HEK293T (cell line): ENCODE measurements around the gene HAPLN2.

Experiments used
- CTCF ChIA-PET: fragments of 350-600 bp; formaldehyde crosslinking; extraction: SDS; loops from one replicate; lab custom pipeline; 2021; ENCODE audit warnings: antibody characterized with exemption, inconsistent platforms; lab: Yijun Ruan, JAX
- POLR2A ChIA-PET: fragments of 350-600 bp; formaldehyde crosslinking; extraction: SDS; loops from one replicate; lab custom pipeline; 2020; ENCODE audit warnings: antibody characterized with exemption, inconsistent platforms; lab: Yijun Ruan, JAX
- DNase-seq: peaks from one replicate; pipeline ENCODE4 v3.0.0; 2012; ENCODE audit warnings: mixed read lengths; ENCODE audit errors: extremely low spot score
- ARNT ChIP-seq: fragments of 450-650 bp; IDR thresholded peaks from 2 replicates; pipeline ENCODE4 v1.6.1; 2017; ENCODE audit warnings: mild to moderate bottlenecking
- BHLHE40 ChIP-seq: fragments of 450-650 bp; IDR thresholded peaks from 2 replicates; pipeline ENCODE4 v1.6.1; 2016; ENCODE audit warnings: mild to moderate bottlenecking, moderate library complexity, borderline replicate concordance
- CTBP1 ChIP-seq: fragments of 450-650 bp; IDR thresholded peaks from 2 replicates; pipeline ENCODE4 v1.6.1; 2016; ENCODE audit warnings: borderline replicate concordance
- ELF4 ChIP-seq: fragments of 450-650 bp; IDR thresholded peaks from 2 replicates; pipeline ENCODE4 v1.6.1; 2017; ENCODE audit warnings: antibody characterized with exemption
- FOXA1 ChIP-seq: fragments of 450-650 bp; IDR thresholded peaks from 2 replicates; pipeline ENCODE4 v1.6.1; 2016; ENCODE audit warnings: mild to moderate bottlenecking
- FOXK2 ChIP-seq: fragments of 450-650 bp; IDR thresholded peaks from 2 replicates; pipeline ENCODE4 v1.6.1; 2016; ENCODE audit warnings: mild to moderate bottlenecking
- FOXM1 ChIP-seq: fragments of 450-650 bp; IDR thresholded peaks from 2 replicates; pipeline ENCODE4 v1.6.1; 2017; ENCODE audit warnings: mild to moderate bottlenecking, borderline replicate concordance
- HDGF ChIP-seq: fragments of 450-650 bp; IDR thresholded peaks from 2 replicates; pipeline ENCODE4 v1.6.1; 2017; ENCODE audit warnings: antibody characterized with exemption, borderline replicate concordance
- L3MBTL2 ChIP-seq: fragments of 450-650 bp; conservative IDR thresholded peaks from 2 replicates; pipeline ENCODE4 v1.6.1; 2016; ENCODE audit warnings: mild to moderate bottlenecking
- LEF1 ChIP-seq: fragments of 450-650 bp; IDR thresholded peaks from 2 replicates; pipeline ENCODE4 v1.6.1; 2017; ENCODE audit warnings: mild to moderate bottlenecking, borderline replicate concordance
- NFRKB ChIP-seq: fragments of 450-650 bp; IDR thresholded peaks from 2 replicates; pipeline ENCODE4 v1.6.1; 2016; ENCODE audit warnings: mild to moderate bottlenecking, moderate library complexity
- SP1 ChIP-seq: fragments of 450-650 bp; IDR thresholded peaks from 2 replicates; pipeline ENCODE4 v1.6.1; 2017
- SUZ12 ChIP-seq: fragments of 450-650 bp; IDR thresholded peaks from 2 replicates; pipeline ENCODE4 v1.6.1; 2016; ENCODE audit warnings: mild to moderate bottlenecking
- TARDBP ChIP-seq: fragments of 450-650 bp; IDR thresholded peaks from 2 replicates; pipeline ENCODE4 v1.6.1; 2016
- ZNF384 ChIP-seq: fragments of 450-650 bp; IDR thresholded peaks from 2 replicates; pipeline ENCODE4 v1.6.1; 2016
- TF ChIP-seq, protein P1 (sequence below): fragments of 450-650 bp; IDR thresholded peaks from 2 replicates; pipeline ENCODE4 v1.6.1; 2016

HAPLN2 gene

DNA sequence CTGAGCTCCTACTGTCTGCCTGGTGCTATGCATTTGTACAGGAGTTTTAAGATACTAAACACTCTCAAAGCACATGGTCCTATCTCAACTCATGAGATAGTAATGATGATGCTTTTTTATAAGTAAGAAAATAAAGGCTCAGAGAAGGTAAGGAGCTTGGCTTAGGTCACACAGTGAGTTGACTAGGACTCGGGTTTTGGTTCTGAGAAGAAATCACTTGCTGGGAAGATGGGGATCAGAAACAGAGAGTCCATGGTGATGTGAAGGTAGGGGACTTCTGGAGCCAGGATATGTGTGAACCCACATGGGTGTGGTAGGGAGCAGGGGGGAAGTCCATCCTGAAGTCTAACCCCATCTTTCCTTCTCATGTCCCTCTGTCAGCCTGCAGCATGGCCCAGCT lies 26.5 kb downstream of the HAPLN2 start:
- TF ChIP-seq L3MBTL2, result no peak
- no peak for TF ChIP-seq FOXK2
- TF ChIP-seq SUZ12, result no peak
- TF ChIP-seq ZNF384, result no peak
- no peak for TF ChIP-seq CTBP1
- TF ChIP-seq, protein P1, sequence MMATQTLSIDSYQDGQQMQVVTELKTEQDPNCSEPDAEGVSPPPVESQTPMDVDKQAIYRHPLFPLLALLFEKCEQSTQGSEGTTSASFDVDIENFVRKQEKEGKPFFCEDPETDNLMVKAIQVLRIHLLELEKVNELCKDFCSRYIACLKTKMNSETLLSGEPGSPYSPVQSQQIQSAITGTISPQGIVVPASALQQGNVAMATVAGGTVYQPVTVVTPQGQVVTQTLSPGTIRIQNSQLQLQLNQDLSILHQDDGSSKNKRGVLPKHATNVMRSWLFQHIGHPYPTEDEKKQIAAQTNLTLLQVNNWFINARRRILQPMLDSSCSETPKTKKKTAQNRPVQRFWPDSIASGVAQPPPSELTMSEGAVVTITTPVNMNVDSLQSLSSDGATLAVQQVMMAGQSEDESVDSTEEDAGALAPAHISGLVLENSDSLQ, result no peak
- no peak for TF ChIP-seq BHLHE40
- no peak for TF ChIP-seq FOXA1
- no peak for TF ChIP-seq FOXM1
- no peak for TF ChIP-seq LEF1
- no peak for TF ChIP-seq SP1
- no peak for TF ChIP-seq ARNT
- TF ChIP-seq NFRKB, result no peak
- no peak for TF ChIP-seq ELF4
- TF ChIP-seq TARDBP, result no peak
- CTCF ChIA-PET, result interaction anchor here (1.1 to 6.2 kb wide), 2 partner anchors 9 to 20 kb away, joined by 3 to 47 read pairs; no protein-coding TSS in a partner anchor
- POLR2A ChIA-PET, result interaction anchor here (0.7 kb wide), 1 partner anchor 537 kb away, joined by 3 read pairs; no protein-coding TSS in a partner anchor
- DNase-seq, result no peak

DNA sequence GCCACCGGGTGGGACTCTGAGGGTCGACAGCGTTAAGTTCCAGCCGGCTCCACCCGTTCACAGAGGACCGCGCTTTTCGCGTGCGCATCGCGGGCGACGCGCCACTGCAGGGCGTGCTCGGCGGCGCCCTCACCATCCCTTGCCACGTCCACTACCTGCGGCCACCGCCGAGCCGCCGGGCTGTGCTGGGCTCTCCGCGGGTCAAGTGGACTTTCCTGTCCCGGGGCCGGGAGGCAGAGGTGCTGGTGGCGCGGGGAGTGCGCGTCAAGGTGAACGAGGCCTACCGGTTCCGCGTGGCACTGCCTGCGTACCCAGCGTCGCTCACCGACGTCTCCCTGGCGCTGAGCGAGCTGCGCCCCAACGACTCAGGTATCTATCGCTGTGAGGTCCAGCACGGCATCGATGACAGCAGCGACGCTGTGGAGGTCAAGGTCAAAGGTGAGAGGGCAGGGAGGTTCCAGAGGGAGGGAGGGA lies 27.6 kb downstream of the HAPLN2 start:
- ChIA-PET POLR2A (no interaction called here), CTCF (interaction anchor here (2.3 to 6.2 kb wide), 2 partner anchors 21 to 31 kb away, joined by 7 to 47 read pairs; partner anchors contain the start of gene NES)
- TF ChIP-seq FOXM1 (no peak), ELF4 (no peak), L3MBTL2 (no peak), CTBP1 (no peak), TARDBP (no peak), SUZ12 (no peak), NFRKB (no peak), FOXK2 (no peak), HDGF (no peak), ZNF384 (no peak), BHLHE40 (no peak), FOXA1 (no peak), ARNT (no peak), SP1 (no peak), LEF1 (no peak)
- TF ChIP-seq, protein P1, result no peak
- DNase-seq, result no peak

DNA sequence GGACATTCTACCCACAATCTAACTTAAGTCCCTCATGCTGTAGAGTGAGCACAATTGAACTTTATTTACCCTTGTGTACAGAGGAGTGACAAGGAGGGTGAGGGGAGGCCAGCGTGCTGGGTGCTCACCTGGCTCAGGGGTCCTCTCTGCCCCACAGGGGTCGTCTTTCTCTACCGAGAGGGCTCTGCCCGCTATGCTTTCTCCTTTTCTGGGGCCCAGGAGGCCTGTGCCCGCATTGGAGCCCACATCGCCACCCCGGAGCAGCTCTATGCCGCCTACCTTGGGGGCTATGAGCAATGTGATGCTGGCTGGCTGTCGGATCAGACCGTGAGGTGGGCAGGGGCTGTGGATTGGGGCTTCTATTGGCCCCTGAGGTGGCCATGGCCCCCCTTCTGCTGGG lies 28.1 kb downstream of the HAPLN2 start:
- ChIA-PET POLR2A (interaction anchor here (1.0 kb wide), 1 partner anchor 20 kb away, joined by 4 read pairs; no protein-coding TSS in a partner anchor), CTCF (interaction anchor here (1.5 to 2.3 kb wide), 2 partner anchors 28 to 30 kb away, joined by 4 to 7 read pairs; partner anchors contain the start of genes HAPLN2 and NES)
- DNase-seq, result no peak
- no peak for TF ChIP-seq HDGF

DNA sequence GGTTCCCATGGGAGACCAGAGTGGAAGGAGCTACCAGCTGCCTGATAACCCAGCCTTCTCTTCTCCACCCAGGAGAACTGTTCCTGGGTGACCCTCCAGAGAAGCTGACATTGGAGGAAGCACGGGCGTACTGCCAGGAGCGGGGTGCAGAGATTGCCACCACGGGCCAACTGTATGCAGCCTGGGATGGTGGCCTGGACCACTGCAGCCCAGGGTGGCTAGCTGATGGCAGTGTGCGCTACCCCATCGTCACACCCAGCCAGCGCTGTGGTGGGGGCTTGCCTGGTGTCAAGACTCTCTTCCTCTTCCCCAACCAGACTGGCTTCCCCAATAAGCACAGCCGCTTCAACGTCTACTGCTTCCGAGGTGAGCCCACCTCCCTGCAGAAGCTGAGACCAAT lies 29.3 kb downstream of the HAPLN2 start:
- ChIA-PET CTCF (interaction anchor here (0.5 to 2.9 kb wide), 11 partner anchors 9 to 44 kb away, joined by 3 to 23 read pairs (median 6); partner anchors contain the start of genes HAPLN2 and NES), POLR2A (interaction anchor here (1.0 to 1.5 kb wide), 2 partner anchors 21 to 24 kb away, joined by 4 to 7 read pairs; no protein-coding TSS in a partner anchor)
- no peak for DNase-seq
- TF ChIP-seq ARNT, result no peak
- TF ChIP-seq HDGF, result no peak
- TF ChIP-seq SUZ12, result no peak
- no peak for TF ChIP-seq FOXA1
- no peak for TF ChIP-seq CTBP1
- TF ChIP-seq TARDBP, result no peak
- TF ChIP-seq FOXM1, result no peak
- TF ChIP-seq L3MBTL2, result no peak
- no peak for TF ChIP-seq SP1
- TF ChIP-seq, protein P1, result no peak
- TF ChIP-seq FOXK2, result no peak

DNA sequence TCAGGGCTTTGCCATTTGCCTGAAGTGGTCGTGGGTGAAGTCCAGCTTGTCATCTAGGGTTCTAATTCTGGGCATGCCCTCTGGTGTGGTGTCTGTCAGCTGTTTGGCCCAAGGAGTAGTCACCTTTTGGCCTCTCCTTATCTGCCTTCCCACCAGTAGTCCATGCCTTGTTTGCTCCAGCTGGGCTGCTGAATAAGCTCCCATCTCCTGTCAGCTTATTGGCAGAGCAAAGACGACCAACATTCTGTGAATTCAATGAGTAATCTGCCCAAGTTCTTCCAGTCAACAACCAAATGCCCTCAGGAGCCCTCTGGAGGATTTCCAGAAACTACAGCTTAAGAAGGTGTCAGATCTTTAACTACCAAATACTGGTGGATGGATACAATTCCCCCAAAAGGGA lies 29.7 kb downstream of the HAPLN2 start:
- no peak for TF ChIP-seq TARDBP
- no peak for TF ChIP-seq NFRKB
- no peak for TF ChIP-seq HDGF
- no peak for TF ChIP-seq FOXA1
- no peak for TF ChIP-seq CTBP1
- TF ChIP-seq L3MBTL2, result no peak
- no peak for TF ChIP-seq FOXK2
- TF ChIP-seq ARNT, result no peak
- TF ChIP-seq SP1, result no peak
- no peak for TF ChIP-seq SUZ12
- TF ChIP-seq, protein P1, result no peak
- no peak for TF ChIP-seq BHLHE40
- no peak for TF ChIP-seq LEF1
- no peak for TF ChIP-seq ELF4
- TF ChIP-seq FOXM1, result no peak
- TF ChIP-seq ZNF384, result no peak
- ChIA-PET POLR2A (interaction anchor here (1.5 kb wide), 1 partner anchor 25 kb away, joined by 7 read pairs; no protein-coding TSS in a partner anchor), CTCF (interaction anchor here (0.9 to 2.9 kb wide), 11 partner anchors 9 to 42 kb away, joined by 3 to 23 read pairs (median 7); partner anchors contain the start of genes HAPLN2 and NES)
- no peak for DNase-seq
